GM21619 (cell line): ENCODE results near the gene PTPRB.
"Not testable (repeated sequence)": the region's sequence is repeated elsewhere in the genome, so short reads cannot be mapped to it uniquely, and the experiment has no call there.

Experiments used
- ATAC-seq: cut with Tn5 transposase; IDR thresholded peaks from one replicate; pipeline ENCODE4 v1.9.1; 2021; ENCODE audit not compliant: unreplicated experiment

The PTPRB gene

DNA sequence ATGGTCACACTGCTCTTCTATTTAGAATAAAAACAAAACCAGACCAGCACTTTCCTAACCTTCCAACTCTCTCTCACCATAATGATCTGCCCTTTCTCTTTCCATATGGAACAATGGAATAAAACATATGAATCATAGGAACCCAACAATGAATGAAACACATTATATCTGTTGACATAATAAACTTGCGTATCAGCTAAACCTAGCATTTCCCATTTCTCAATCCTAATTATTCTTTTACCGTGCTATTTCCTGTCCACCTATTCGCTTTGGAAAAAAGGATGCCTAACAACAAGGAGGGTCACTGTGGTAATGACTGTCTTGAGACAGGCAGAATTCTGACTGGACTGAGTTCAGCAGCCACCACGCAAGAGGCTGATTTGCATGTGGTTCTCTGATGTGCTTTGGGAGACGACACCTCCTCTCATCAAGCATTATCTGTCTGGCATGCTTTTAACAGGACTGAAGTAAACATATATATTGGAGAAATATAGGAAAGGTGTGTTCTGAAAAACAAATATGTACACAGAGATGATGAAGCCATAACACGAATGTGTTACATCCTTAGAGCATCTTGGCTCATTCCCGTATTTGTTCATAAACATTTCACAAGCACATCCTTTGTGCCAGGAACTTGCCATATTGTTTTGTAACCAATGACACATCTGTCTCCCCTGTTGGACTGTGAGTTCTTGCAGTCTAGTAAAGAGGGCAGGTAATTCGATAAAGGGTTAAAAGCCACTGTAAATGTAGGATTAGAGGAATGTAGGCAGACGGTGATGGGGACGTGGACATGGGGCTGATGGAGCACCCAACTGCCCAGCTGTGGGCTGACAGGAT, 87.7 kb downstream of the PTPRB start:
- no peak for ATAC-seq

DNA sequence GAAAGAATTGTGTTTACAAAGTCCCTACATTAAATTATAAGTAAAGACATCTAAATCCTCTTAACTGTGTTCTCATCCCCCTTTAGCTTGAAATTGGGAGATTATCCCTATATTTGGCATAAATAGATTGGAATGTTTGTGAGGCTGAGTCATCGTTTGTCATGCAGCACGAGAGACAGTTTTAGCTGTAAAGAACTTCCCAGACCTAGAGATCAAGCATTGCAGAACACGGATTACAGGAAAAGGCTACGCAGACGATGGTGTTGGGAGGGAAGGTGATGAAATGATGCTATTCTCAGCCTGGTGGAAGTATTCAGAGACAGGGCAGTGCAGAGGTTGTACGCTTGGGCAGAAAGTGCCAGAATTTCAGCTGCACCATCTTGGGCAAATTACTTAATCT, 93.8 kb downstream of the PTPRB start:
- ATAC-seq = no peak

DNA sequence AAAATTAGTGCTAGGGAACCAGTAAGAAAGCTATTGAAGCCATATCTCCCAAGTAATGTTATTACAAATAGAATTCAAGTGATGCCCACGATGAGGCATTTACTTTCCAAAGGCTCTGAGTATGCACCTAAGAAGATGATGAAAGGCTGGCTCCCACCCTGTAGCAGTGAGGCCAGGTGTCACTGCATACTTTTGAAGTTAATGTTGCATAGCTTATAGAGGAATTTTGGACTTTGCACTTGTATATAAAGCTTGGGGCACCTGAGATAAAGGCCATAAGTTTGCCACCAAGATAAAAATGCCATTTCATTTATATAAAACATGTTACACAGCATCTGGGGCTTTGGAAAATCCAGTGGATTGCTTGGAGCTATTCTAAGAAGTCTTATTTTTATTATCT, 96.2 kb downstream of the PTPRB start:
- ATAC-seq = no peak

DNA sequence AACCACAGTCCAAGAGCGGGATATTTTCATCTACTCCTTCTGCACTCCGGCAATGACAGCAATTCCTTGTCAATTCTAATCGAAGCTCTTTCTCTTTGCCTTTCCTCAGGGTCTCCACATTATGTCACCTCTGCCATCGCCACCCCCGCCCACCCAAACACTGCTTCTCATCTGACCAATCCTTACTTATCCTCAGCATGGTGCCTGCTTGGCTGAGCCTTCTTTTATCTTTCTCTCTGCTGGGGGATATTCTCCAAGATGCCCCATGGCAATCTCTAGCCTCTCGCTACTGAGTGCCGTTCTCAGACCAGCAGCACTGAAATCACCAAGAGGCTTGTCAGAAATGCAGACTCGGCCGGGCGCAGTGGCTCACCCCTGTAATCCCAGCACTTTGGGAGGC, 100.6 kb downstream of the PTPRB start:
- ATAC-seq = no peak

DNA sequence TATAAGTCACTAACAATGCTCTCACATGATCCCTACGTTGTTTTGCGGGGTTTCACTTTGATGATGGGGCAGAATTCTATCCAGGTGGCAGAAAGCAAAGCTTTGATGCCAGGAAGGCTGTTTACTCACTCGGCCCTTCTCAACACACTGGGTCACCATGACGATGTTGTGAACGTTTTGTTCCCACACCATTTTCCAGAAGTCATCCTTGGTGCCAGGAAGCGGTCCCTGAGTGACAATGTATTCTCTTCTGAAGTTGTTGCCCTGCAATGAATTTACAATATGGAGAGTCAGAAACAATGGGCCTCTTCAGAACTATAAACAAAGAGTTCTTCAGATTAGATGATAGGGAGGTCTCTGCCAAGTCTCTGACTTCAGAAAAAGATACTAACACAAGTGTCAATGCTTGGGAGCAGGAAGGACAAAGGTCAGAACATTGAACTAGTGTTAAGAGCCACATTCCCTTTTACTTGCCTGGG, 101.3 kb downstream of the PTPRB start:
- no peak for ATAC-seq

DNA sequence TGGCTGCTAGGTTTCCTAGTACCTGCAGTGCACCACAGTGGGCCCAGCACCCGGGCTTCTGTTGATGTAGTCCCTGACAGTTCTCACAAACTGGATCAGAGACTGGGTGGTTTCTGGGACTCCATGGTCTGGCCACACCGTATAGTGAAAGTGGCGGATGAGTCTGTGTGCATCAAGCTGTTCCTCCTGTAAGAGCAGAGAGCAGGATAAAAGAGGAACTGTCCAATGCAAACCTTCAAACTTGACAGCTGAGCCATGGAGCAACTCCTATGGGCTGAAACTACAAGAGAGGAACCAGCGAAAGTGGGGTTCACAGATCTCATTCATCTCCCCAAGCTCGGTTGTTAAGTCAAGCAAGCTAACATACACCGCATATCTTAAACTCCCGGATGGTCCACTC, 102.8 kb downstream of the PTPRB start:
- no peak for ATAC-seq

DNA sequence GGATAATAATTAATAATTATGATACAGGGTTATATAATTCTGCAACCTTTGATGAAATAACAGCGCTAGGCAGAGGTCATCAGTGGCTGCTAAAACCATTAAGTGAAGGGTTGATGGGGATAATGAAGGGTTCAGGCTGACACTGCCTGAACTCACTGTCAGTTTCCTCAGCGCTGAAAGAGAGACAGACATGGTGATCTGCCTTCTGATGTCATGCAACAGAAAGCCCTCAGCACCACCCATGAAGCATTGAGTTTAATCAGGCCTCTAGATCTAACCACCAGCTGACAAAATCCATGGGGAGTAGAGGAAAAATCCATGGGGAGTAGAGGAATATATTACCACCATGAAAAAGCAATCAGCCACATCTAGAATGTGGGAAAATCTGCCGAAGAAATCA, 107.6 kb downstream of the PTPRB start:
- no peak for ATAC-seq

DNA sequence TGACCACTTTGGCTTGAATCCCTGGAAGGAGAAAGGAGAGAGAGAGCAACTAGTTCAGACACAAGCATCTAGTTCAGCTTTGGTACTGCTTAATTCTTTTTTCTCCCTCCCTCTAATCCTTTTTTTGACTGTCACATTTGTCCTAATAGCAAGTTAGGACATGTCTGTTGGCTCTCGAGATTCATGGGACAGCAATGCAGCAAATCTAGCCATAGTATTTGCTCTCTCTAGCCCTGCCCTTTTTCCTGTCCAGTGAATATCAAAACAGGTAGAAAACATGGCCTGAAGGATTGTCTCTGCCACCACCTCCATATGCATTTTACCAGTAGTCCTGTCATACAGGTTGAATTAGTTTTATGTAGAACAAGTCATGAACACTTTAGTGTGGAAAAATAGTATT, 116.4 kb downstream of the PTPRB start:
- ATAC-seq = no peak

DNA sequence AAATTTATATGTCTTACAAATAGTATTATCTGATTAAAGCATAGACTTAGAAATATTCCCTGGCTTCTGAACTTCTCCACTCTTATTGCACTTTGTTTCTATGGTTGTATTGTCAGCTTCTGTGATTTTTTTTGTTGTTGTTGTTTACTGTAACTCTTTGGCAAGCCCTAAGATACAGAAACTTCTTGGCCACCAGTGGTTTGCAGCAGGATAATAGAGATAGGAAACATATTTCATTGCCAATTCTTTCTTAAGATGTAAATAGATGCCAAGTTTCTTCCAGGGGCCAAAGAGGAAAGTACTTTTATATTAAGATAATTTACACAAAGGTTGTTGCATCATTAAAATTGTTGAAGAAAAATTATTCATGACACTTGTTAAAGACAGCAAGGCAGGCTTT, 123.8 kb downstream of the PTPRB start:
- ATAC-seq = no peak

DNA sequence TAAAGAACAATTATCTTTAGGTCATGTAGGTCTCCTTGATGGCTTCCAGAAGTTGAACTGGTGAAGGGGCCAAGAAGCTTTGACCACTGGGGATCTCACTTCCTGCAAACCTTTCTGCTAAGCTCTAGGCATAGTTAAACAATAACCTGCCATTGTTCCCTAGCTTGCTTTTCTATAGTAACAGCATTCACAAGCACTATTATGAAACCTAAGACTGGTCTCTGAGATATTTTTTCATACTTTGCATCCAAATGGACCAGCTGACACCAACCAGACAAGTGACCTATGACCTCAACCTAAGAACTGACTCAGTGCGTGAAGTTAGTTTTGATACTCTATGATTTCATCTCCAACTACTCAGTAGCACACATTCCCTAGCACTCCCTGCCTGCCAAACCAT, 129.1 kb downstream of the PTPRB start:
- ATAC-seq = no peak

DNA sequence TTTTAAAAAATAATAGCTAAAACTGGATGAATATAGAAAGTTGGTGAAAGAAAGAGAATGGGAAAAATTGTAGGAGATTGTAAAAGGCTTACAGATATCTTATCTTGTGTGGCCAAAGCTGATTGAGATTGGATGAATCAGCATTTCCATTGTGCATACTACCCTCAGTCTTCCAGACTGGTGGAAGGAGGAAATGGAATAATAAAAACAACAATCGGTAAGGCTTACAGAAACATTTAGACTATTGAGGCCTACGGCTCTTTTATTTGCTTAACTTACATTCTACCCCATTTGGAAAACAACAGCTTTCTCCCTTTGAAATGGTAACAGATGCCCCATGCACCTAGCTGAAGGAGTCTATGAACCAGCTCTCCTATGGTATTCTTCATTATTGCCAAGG, 129.8 kb downstream of the PTPRB start:
- no peak for ATAC-seq

DNA sequence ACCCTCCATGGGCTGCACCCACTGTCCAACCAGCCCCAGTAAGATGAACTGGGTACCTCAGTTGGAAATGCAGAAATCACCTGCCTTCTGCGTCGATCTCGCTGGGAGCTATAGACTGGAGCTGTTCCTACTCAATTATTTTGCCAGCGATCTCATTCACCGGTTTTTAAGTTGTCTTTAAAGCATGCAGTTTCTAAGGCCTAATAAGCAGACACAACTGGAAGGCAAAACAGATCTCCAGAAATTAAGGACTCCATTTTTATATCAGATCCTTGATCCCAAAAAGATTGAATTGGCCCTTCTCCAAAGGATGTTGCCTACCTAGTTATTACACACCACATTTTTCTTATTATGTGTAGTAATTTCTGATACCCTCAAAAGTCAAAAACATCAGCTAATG, 139.7 kb downstream of the PTPRB start:
- ATAC-seq = no peak

DNA sequence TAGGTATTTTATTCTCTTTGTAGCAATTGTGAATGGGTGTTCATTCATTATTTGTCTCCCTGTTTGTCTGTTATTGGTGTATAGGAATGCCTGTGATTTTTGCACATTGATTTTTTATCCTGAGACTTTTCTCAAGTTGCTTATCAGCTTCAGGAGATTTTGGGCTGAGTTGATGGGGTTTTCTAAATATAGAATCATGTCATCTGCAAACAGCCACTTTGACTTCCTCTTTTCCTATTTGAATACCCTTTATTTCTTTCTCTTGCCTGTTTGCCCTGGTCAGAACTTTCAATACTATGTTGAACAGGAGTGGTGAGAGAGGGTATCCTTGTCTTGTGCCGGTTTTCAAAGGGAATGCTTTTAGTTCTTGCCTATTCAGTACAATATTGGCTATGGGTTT, 144.3 kb downstream of the PTPRB start:
- ATAC-seq = not testable (repeated sequence)

DNA sequence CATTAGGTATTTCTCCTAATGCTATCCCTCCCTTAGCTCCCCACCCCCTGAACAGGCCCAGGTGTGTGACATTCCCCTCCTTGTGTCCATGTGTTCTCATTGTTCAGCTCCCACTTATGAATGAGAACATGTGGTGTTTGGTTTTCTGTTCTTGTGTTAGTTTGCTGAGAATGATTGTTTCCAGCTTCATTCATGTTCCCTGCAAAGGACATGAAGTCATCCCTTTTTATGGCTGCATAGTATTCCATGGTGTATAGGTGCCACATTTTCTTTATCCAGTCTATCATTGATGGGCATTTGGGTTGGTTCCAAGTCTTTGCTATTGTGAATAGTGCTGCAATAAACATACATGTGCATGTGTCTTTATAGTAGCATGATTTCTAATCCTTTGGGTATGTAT, 146.3 kb downstream of the PTPRB start:
- ATAC-seq = not testable (repeated sequence)

DNA sequence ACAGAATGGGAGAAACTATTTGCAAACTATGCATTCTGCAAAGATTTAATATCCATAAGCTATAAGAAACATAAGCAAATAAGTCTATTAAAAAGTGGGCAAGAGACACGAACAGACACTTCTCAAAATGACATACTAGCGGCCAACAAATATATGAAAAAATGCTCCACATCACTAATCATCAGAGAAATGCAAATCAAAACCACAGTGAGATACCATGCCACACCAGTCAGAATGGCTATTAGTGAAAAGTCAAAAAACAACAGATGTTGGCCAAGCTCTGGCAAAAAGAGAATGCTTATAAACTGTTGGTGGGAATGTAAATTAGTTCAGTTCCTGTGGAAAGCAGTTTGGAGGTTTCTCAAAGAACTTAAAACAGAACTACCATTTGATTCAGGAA, 149.8 kb downstream of the PTPRB start:
- no peak for ATAC-seq

DNA sequence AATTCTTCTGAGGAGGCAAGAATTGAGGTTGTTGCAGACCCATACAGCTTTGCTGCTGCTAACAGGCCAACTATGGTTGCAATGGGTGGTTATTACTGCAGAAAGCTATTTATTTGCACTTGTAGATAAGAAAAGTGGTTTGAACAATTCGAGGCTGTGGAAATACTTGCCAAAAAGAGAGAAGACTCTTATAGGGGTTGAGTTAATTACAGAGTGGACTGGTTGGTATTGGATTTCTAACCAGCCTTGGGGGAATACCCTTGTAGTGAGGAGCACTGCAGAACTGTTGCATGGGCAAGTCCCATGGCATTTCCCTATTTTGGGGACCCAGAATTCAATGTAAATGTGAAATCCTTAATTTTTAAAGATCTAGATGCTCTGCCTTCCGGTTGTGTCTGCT, 150.6 kb downstream of the PTPRB start:
- no peak for ATAC-seq

DNA sequence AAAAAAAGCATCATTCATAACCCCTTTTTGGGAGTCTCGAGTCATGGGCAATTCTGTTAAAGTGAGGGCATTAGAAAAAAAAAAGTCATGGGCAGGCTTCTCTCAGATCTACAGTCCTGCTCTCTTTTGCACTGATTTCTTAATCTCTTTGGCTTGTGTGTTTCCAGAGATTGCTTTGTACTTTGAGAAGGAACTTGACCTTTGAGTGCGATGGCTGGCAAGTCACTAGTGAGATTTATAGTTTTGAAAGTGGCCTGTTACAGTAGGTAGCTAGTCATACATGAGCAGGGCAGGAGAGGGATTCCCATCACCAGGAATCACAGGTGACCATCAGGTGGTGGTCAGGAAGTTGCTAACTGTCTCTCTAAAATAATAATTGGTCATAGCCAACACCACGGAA, 151.5 kb downstream of the PTPRB start:
- ATAC-seq = no peak

DNA sequence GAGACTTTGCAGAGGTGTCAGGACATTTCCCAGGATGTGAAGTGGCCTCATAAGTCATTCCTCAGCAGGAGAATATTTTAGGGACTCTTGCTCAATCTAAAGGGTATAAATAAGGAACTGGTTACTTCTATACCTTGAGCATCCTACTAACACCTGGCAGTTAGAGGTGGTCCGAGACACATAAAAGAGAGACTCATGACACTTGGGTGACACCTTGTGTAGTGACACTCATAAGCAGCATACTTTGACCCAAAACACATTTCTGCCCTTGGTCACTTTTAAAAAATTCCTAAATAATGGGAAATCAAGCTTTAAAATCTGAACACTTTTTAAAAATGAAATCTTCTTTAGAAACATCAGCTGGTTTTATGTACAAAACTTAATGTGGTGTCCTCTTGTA, 152.8 kb downstream of the PTPRB start:
- ATAC-seq = no peak

DNA sequence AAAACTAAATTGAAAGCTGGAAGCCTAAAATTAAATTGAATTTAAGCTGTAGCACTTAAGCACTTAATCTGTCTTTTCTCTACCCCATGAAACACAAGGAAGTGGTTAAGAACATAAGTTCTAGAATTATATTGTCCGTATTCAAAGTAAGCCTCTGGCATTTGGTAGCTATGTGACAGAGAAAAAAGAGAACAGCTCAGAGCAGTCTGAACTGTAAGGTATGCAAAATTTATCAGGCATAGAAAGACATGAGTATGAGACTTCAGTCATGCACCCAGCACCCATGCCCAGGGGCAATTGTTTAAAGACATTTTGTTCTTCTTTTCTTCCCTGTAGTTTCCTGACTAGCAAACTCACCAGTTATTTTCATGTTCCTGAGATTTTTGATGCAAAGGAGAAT, 154.5 kb downstream of the PTPRB start:
- ATAC-seq = no peak

DNA sequence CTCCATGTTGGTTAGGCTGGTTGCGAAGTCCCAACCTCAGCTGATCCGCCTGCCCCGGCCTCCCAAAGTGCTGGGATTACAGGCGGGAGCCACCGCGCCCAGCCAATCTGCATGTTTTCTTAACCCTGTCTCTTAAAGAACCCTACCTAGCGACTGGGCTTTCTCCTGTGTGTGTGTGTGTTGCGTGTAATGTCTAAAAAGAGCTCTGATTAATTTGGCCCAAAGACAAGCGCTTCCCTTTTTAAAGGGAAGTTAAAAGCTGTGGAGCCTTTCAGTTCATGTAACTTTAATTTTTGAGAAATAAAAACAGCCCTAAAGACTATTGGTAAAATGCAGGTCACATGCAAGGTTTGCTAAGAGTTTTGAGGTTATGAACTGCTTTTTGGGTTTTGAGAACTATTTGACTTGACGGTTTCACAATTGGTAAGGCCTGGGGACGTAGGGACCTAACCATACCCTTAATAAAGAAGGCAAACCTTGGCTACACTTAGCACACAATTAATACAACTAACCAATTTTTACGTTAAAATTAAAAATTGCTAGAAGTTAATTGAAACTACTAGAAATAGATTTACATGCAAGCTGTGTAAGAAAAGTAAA, 167.9 kb downstream of the PTPRB start:
- no peak for ATAC-seq

DNA sequence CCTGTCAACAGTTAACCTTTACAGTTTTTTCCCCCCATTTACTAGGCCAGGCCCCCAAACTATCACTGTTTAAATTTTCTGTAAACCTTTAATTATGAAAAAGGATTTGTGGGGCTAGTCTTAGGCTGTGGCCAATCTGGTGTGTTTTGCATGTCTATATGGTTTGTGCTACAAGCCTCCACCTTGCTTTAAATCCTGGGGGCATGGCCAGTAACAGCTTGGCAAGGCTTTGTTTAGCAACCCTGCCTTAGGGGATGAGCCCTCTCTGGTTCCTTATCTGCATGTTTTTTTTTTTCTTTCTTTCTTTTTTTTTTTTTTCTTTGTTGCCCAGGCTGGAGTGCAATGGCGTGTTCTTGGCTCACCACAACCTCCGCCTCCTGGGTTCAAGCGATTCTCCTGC, 168.5 kb downstream of the PTPRB start:
- ATAC-seq = no peak

DNA sequence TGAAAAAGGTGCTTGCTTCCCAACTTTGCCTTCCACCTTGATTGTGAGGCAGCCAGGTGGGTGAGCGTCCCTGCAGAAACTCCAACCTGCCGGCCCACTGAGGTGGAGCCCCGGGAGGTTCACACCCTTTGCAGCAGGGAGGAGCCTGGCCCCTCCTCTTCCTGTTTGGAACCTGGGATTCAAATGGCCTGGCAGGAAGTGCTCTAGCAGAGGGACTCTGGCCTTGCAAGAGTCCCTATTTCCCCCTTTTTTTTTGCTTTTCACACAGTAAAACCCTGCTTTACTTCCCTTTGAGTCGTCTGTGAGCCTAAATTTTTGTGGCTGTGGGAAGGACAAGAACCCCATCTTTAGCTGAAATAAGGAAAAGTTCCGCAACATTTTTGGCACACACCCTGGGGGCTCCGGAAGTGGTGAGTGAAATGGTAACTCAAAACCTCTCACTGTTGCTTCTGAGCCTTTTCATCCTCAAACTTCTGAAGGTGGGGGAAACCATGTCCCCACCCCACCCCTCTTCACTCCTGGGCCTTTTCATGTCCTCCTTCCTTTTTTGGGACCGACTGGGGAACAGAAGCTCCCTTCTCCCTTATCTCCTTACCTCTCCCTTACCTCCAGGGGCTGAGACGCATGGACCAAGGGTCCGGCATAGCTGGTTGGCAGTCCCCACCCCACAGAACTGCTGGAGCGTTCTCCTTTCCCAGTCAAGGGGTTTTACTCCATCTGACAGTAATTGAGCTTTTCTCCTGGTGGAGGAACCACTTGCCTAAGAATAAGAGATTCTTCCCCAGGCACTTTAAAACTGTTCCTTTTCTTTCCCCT, 169.1 kb downstream of the PTPRB start:
- no peak for ATAC-seq
